H9 (cell line): ENCODE data around the gene ACAA2. TPM values are rescaled to one million over a fixed set of nuclear protein-coding genes. Genes with fewer than 3 reads are reported as not detected.
"Not testable (repeated sequence)": the region's sequence is repeated elsewhere in the genome, so short reads cannot be mapped to it uniquely, and the experiment has no call there.

ENCODE experiments used
- DNase-seq: peaks from one replicate; pipeline ENCODE4 v3.0.0-alpha.2; 2017
- H2AFZ ChIP-seq: one replicate; pipeline ENCODE4 v1.6.1; 2013; ENCODE audit warnings: mild to moderate bottlenecking, low read length, control low read depth, moderate library complexity
- H2AK5ac ChIP-seq: 2 replicates; pipeline ENCODE4 v1.6.1; 2013; ENCODE audit warnings: low read length, control low read depth, mixed read lengths; ENCODE audit not compliant: insufficient read length
- H2BK120ac ChIP-seq: one replicate; pipeline ENCODE4 v1.6.1; 2013; ENCODE audit warnings: low read depth, mild to moderate bottlenecking, low read length, control low read depth, inconsistent platforms; ENCODE audit not compliant: poor library complexity, severe bottlenecking
- H2BK12ac ChIP-seq: 2 replicates; pipeline ENCODE4 v1.6.1; 2013; ENCODE audit warnings: low read length, control low read depth, mixed read lengths, low read depth; ENCODE audit not compliant: insufficient read length
- H2BK15ac ChIP-seq: 2 replicates; pipeline ENCODE4 v1.6.1; 2013; ENCODE audit warnings: low read depth, low read length, control low read depth
- H2BK20ac ChIP-seq: one replicate; pipeline ENCODE4 v1.6.1; 2013; ENCODE audit warnings: low read depth, mild to moderate bottlenecking, low read length, control low read depth, inconsistent platforms; ENCODE audit not compliant: poor library complexity, severe bottlenecking
- H2BK5ac ChIP-seq: 2 replicates; pipeline ENCODE4 v1.6.1; 2013; ENCODE audit warnings: low read length, control low read depth, mixed read lengths; ENCODE audit not compliant: insufficient read length
- H3K14ac ChIP-seq: 2 replicates; pipeline ENCODE4 v1.6.1; 2013; ENCODE audit warnings: low read length, control low read depth; ENCODE audit not compliant: insufficient read depth
- H3K18ac ChIP-seq: 2 replicates; pipeline ENCODE4 v1.6.1; 2013; ENCODE audit warnings: low read depth, mild to moderate bottlenecking, mixed read lengths, low read length, control low read depth; ENCODE audit not compliant: insufficient read length
- H3K23ac ChIP-seq: 2 replicates; pipeline ENCODE4 v1.6.1; 2013; ENCODE audit warnings: low read length, control low read depth, mixed read lengths, low read depth; ENCODE audit not compliant: insufficient read length
- H3K23me2 ChIP-seq: 2 replicates; pipeline ENCODE4 v1.6.1; 2013; ENCODE audit warnings: low read depth, mild to moderate bottlenecking, mixed read lengths, low read length, control low read depth; ENCODE audit not compliant: insufficient read length, poor library complexity, severe bottlenecking
- H3K27ac ChIP-seq: 2 replicates; pipeline ENCODE4 v1.5.1; 2013; ENCODE audit warnings: low read length, control low read depth, mixed read lengths, low read depth; ENCODE audit not compliant: insufficient read length
- H3K27me3 ChIP-seq: 2 replicates; pipeline ENCODE4 v1.6.1; 2013; ENCODE audit warnings: low read length, control low read depth, inconsistent platforms; ENCODE audit not compliant: insufficient read depth
- H3K4ac ChIP-seq: 2 replicates; pipeline ENCODE4 v1.6.1; 2013; ENCODE audit warnings: low read depth, mild to moderate bottlenecking, control low read depth, inconsistent platforms, low read length, moderate library complexity
- H3K4me1 ChIP-seq: 2 replicates; pipeline ENCODE4 v1.6.1; 2013; ENCODE audit warnings: low read length, control low read depth, inconsistent platforms; ENCODE audit not compliant: insufficient read depth
- H3K4me2 ChIP-seq: 2 replicates; pipeline ENCODE4 v1.6.1; 2013; ENCODE audit warnings: low read length, control low read depth, mixed read lengths; ENCODE audit not compliant: insufficient read length, insufficient read depth
- H3K56ac ChIP-seq: 2 replicates; pipeline ENCODE4 v1.6.1; 2013; ENCODE audit warnings: low read depth, mild to moderate bottlenecking, mixed read lengths, low read length, control low read depth; ENCODE audit not compliant: insufficient read length
- H3K79me1 ChIP-seq: 2 replicates; pipeline ENCODE4 v1.6.1; 2013; ENCODE audit warnings: low read depth, mild to moderate bottlenecking, moderate library complexity, low read length, control low read depth, inconsistent platforms; ENCODE audit not compliant: insufficient read depth, poor library complexity, severe bottlenecking
- H3K79me2 ChIP-seq: 2 replicates; pipeline ENCODE4 v1.6.1; 2013; ENCODE audit warnings: low read length, control low read depth, inconsistent platforms; ENCODE audit not compliant: insufficient read depth
- H3K9ac ChIP-seq: 2 replicates; pipeline ENCODE4 v1.6.1; 2013; ENCODE audit warnings: low read length, control low read depth, mixed read lengths; ENCODE audit not compliant: insufficient read length; ENCODE audit errors: extremely low read depth
- H3K9me3 ChIP-seq: one replicate; pipeline ENCODE4 v1.6.1; 2013; ENCODE audit warnings: low read depth, low read length, inconsistent platforms; ENCODE audit not compliant: control insufficient read depth
- H3T11ph ChIP-seq: one replicate; pipeline ENCODE4 v1.6.1; 2013; ENCODE audit warnings: mild to moderate bottlenecking, low read length, control low read depth, inconsistent platforms
- H4K20me1 ChIP-seq: one replicate; pipeline ENCODE4 v1.6.1; 2013; ENCODE audit not compliant: control insufficient read depth, insufficient read length, insufficient read depth
- H4K5ac ChIP-seq: 2 replicates; pipeline ENCODE4 v1.6.1; 2013; ENCODE audit warnings: low read depth, mild to moderate bottlenecking, mixed read lengths, low read length, control low read depth; ENCODE audit not compliant: insufficient read length
- H4K8ac ChIP-seq: replicated peaks from 2 replicates; pipeline ENCODE4 v1.6.1; 2013; ENCODE audit warnings: low read length, control low read depth, mixed read lengths, low read depth; ENCODE audit not compliant: insufficient read length
- H4K91ac ChIP-seq: 2 replicates; pipeline ENCODE4 v1.6.1; 2013; ENCODE audit warnings: low read depth, mild to moderate bottlenecking, moderate library complexity, mixed read lengths, low read length, control low read depth; ENCODE audit not compliant: insufficient read length
- H3K27ac Mint-ChIP-seq, 3 experiments: 2 replicates in 2 of 3; 3 replicates in 1 of 3; pipeline ENCODE4 v1.8.0; 2020 to 2021; ENCODE audit warnings: mixed read lengths in 3 of 3, mild to moderate bottlenecking in 1 of 3, moderate library complexity in 1 of 3
- H3K27me3 Mint-ChIP-seq: 2 replicates; pipeline ENCODE4 v1.8.0; 2021; ENCODE audit warnings: low read depth, mild to moderate bottlenecking, moderate library complexity, mixed read lengths
- H3K36me3 Mint-ChIP-seq, 3 experiments: 2 replicates in 2 of 3; 3 replicates in 1 of 3; pipeline ENCODE4 v1.8.0; 2020 to 2021; ENCODE audit warnings: low read depth in 3 of 3, mixed read lengths in 3 of 3; ENCODE audit not compliant: insufficient read depth in 1 of 3
- H3K4me1 Mint-ChIP-seq, 2 experiments: 2 replicates each; pipeline ENCODE4 v1.8.0; 2020; ENCODE audit warnings: mixed read lengths in 2 of 2
- H3K4me3 Mint-ChIP-seq, 2 experiments: 2 replicates in 1 of 2; 3 replicates in 1 of 2; pipeline ENCODE4 v1.8.0; 2020 to 2021; ENCODE audit warnings: mild to moderate bottlenecking in 2 of 2, mixed read lengths in 2 of 2, moderate library complexity in 1 of 2
- H3K9me3 Mint-ChIP-seq, 2 experiments: 2 replicates in 1 of 2; 3 replicates in 1 of 2; pipeline ENCODE4 v1.8.0; 2020; ENCODE audit warnings: mild to moderate bottlenecking in 2 of 2, mixed read lengths in 2 of 2, moderate library complexity in 1 of 2
- CTCF ChIP-seq: fragments of 200-600 bp; sonication (generic); conservative IDR thresholded peaks from 3 replicates; pipeline ENCODE4 v1.8.0; 2021; ENCODE audit warnings: antibody characterized with exemption, mild to moderate bottlenecking
- WGBS: extraction: QIAGEN DNeasy Blood & Tissue Kit; methylation state at CpG from one replicate; pipeline ENCODE4 v1.1.7; 2013; ENCODE audit warnings: missing lambda C conversion rate, low lambda C conversion rate, mixed read lengths; ENCODE audit not compliant: insufficient read length; ENCODE audit errors: extremely low coverage; 5-methylcytosine and 5-hydroxymethylcytosine counted together
- total RNA-seq: library from RNA; stranded (reverse); gene quantifications from 2 replicates; pipeline ENCODE4 v1.2.1, GENCODE V29; 2021

ACAA2 gene
- total RNA-seq, 1 experiment from 2014 or later, result 115 TPM

- H3T11ph ChIP-seq, result no peak overlapping the region
- H3K23ac ChIP-seq, result no peak overlapping the region
- H3K4ac ChIP-seq, result no peak overlapping the region
- no peaks in the 10 kb centered on the region for H3K9me3 ChIP-seq
- no peak overlapping the region for H3K27ac ChIP-seq
- H3K23me2 ChIP-seq, result no peaks in the 10 kb centered on the region
- no peak overlapping the region for H3K4me3 Mint-ChIP-seq
- no peak overlapping the region for H3K14ac ChIP-seq
- no peak overlapping the region for H3K56ac ChIP-seq
- no peak for DNase-seq
- no peak overlapping the region for H3K4me2 ChIP-seq
- H3K4me1 Mint-ChIP-seq, result peaks cover 6 to 8% of the 10 kb centered on the region in 2 experiments
- H3K27me3 Mint-ChIP-seq, result no peaks in the 10 kb centered on the region; the same call in 1 of the 2 replicates
- no peaks in the 10 kb centered on the region for H4K20me1 ChIP-seq
- peaks cover 4% of the 10 kb centered on the region for H3K79me1 ChIP-seq
- no peaks in the 10 kb centered on the region for H3K4me1 ChIP-seq
- no peak overlapping the region for H2BK12ac ChIP-seq
- H2BK15ac ChIP-seq, result no peak overlapping the region; the same call in 1 of the 2 replicates
- H3K27ac Mint-ChIP-seq, result no peak overlapping the region
- peaks cover 8% of the 10 kb centered on the region; the same call in 1 of the 2 replicates for H3K79me2 ChIP-seq
- peaks cover 17 to 24% of the 10 kb centered on the region in 2 experiments; a peak in 4 of 5 replicates for H3K9me3 Mint-ChIP-seq
- no peak overlapping the region for H3K18ac ChIP-seq
- no peak overlapping the region for H4K5ac ChIP-seq
- TF ChIP-seq CTCF, result no peak
- no peak overlapping the region for H2BK120ac ChIP-seq
- H2AFZ ChIP-seq, result no peak overlapping the region
- WGBS, result no CpG with 5 or more reads among the region's 4 CpGs
- H3K27me3 ChIP-seq, result no peaks in the 10 kb centered on the region
- peaks cover 42 to 50% (median 46%) of the 10 kb centered on the region in 3 experiments for H3K36me3 Mint-ChIP-seq
- H4K8ac ChIP-seq, result no peak overlapping the region
- no peak overlapping the region for H4K91ac ChIP-seq
- no peak overlapping the region for H2AK5ac ChIP-seq
- H2BK5ac ChIP-seq, result no peak overlapping the region
- no peak overlapping the region for H2BK20ac ChIP-seq
- no peak overlapping the region for H3K9ac ChIP-seq
These were observed 10.7 kb downstream of the ACAA2 start for GRCh38 chr18:49802623-49803022.

- WGBS, result no CpG with 5 or more reads among the region's 5 CpGs
- H3K4me2 ChIP-seq, H4K20me1 ChIP-seq, H3K23ac ChIP-seq, H2AK5ac ChIP-seq, H2AFZ ChIP-seq, H3K4me3 Mint-ChIP-seq, H2BK120ac ChIP-seq, H3K27ac ChIP-seq, H2BK12ac ChIP-seq, H3K14ac ChIP-seq, H4K8ac ChIP-seq, H4K91ac ChIP-seq, H3K4ac ChIP-seq, H3K4me1 Mint-ChIP-seq, H3K27ac Mint-ChIP-seq, H3K79me1 ChIP-seq, H3K18ac ChIP-seq, H3K9ac ChIP-seq, H2BK15ac ChIP-seq, H2BK20ac ChIP-seq, H4K5ac ChIP-seq, H3K9me3 ChIP-seq, DNase-seq, H3K27me3 Mint-ChIP-seq, H3K56ac ChIP-seq, H3K4me1 ChIP-seq, H2BK5ac ChIP-seq, H3T11ph ChIP-seq, H3K27me3 ChIP-seq, H3K79me2 ChIP-seq, H3K23me2 ChIP-seq: not testable (repeated sequence)
- Mint-ChIP-seq H3K9me3 (peaks cover 17 to 24% of the 10 kb centered on the region in 2 experiments; a peak in 4 of 5 replicates), H3K36me3 (peaks cover 47 to 67% (median 58%) of the 10 kb centered on the region in 3 experiments)
These were observed 12.8 kb downstream of the ACAA2 start for GRCh38 chr18:49800491-49800890.
